GM23338 (cell line): Measurements from ENCODE around the gene POU5F1. TPM values are rescaled to one million over a fixed set of nuclear protein-coding genes. Genes with fewer than 3 reads are reported as not detected.

Experiments
- ATAC-seq: fragments of 200-7000 bp; cut with Tn5 transposase; 3 replicates; pipeline ENCODE4 v1.9.1; 2020
- DNase-seq: peaks from one replicate; pipeline ENCODE4 v3.0.0-alpha.2; 2015; ENCODE audit warnings: low spot score
- H2AFZ ChIP-seq: fragments of 200-600 bp; sonication (generic); 2 replicates; pipeline ENCODE4 v1.8.0; 2016; ENCODE audit warnings: antibody characterized with exemption, mild to moderate bottlenecking, moderate library complexity
- H3F3A ChIP-seq: fragments of 200-600 bp; sonication (generic); replicated peaks from 2 replicates; pipeline ENCODE4 v1.8.0; 2017; ENCODE audit warnings: antibody characterized with exemption, mixed run types, low read depth
- H3K27ac ChIP-seq: fragments of 200-600 bp; sonication (generic); 2 replicates; pipeline ENCODE4 v1.6.1; 2016; ENCODE audit warnings: low read depth
- H3K27me3 ChIP-seq: fragments of 200-600 bp; sonication (generic); 2 replicates; pipeline ENCODE4 v1.8.0; 2016; ENCODE audit warnings: mild to moderate bottlenecking, mixed run types, moderate library complexity; ENCODE audit not compliant: insufficient read depth
- H3K36me3 ChIP-seq: fragments of 200-600 bp; sonication (generic); 2 replicates; pipeline ENCODE4 v1.8.0; 2016; ENCODE audit warnings: mild to moderate bottlenecking; ENCODE audit not compliant: insufficient read depth
- H3K4me1 ChIP-seq: fragments of 200-600 bp; sonication (generic); 2 replicates; pipeline ENCODE4 v1.8.0; 2016; ENCODE audit warnings: mild to moderate bottlenecking, moderate library complexity; ENCODE audit not compliant: insufficient read depth
- H3K4me2 ChIP-seq: fragments of 200-600 bp; sonication (generic); 2 replicates; pipeline ENCODE4 v1.7.1; 2017; ENCODE audit warnings: mixed run types
- H3K4me3 ChIP-seq: fragments of 200-600 bp; sonication (generic); 2 replicates; pipeline ENCODE4 v1.6.1; 2016; ENCODE audit warnings: mixed run types
- H3K79me2 ChIP-seq: fragments of 200-600 bp; sonication (generic); replicated peaks from 2 replicates; pipeline ENCODE4 v1.8.0; 2017; ENCODE audit warnings: mild to moderate bottlenecking; ENCODE audit not compliant: insufficient read depth
- H3K9me2 ChIP-seq: fragments of 200-600 bp; sonication (generic); 2 replicates; pipeline ENCODE4 v1.8.0; 2017; ENCODE audit not compliant: insufficient read depth
- H4K20me1 ChIP-seq: fragments of 200-600 bp; sonication (generic); replicated peaks from 2 replicates; pipeline ENCODE4 v1.8.0; 2017; ENCODE audit warnings: mild to moderate bottlenecking; ENCODE audit not compliant: insufficient read depth
- H3K27ac Mint-ChIP-seq: 2 replicates; pipeline ENCODE4 v1.8.0; 2020; ENCODE audit warnings: inconsistent platforms, mild to moderate bottlenecking, moderate library complexity, mixed read lengths
- H3K27me3 Mint-ChIP-seq: 3 replicates; pipeline ENCODE4 v1.8.0; 2022; ENCODE audit warnings: low read depth, mild to moderate bottlenecking, moderate library complexity, mixed read lengths, inconsistent platforms; ENCODE audit not compliant: insufficient read depth, poor library complexity
- H3K36me3 Mint-ChIP-seq: 3 replicates; pipeline ENCODE4 v1.8.0; 2021; ENCODE audit warnings: low read depth, mild to moderate bottlenecking, inconsistent platforms, moderate library complexity, mixed read lengths
- H3K4me1 Mint-ChIP-seq: 3 replicates; pipeline ENCODE4 v1.8.0; 2020; ENCODE audit warnings: mild to moderate bottlenecking, inconsistent platforms, mixed read lengths
- H3K4me3 Mint-ChIP-seq: 3 replicates; pipeline ENCODE4 v1.8.0; 2021; ENCODE audit warnings: moderate library complexity, mild to moderate bottlenecking, inconsistent platforms, mixed read lengths
- H3K9me3 Mint-ChIP-seq: 3 replicates; pipeline ENCODE4 v1.8.0; 2020; ENCODE audit warnings: moderate library complexity, mild to moderate bottlenecking, inconsistent platforms, mixed read lengths
- CTCF ChIP-seq, 2 experiments: fragments of 200-600 bp in 1 of 2; sonication (generic) in 1 of 2; conservative IDR thresholded peaks; 2 replicates each; pipeline versions ENCODE4 v1.5.1 to v1.6.1; 2016 to 2017; ENCODE audit warnings: antibody characterized with exemption in 2 of 2, low read depth in 2 of 2, mild to moderate bottlenecking in 2 of 2, moderate library complexity in 1 of 2
- ETS1 ChIP-seq: IDR thresholded peaks from 2 replicates; pipeline ENCODE4 v1.6.1; 2016; ENCODE audit warnings: antibody characterized with exemption
- EZH2phosphoT487 ChIP-seq: fragments of 200-600 bp; sonication (generic); IDR thresholded peaks from one replicate; pipeline ENCODE4 v1.8.1; 2018; ENCODE audit warnings: antibody characterized with exemption; ENCODE audit not compliant: unreplicated experiment
- JUNB ChIP-seq: IDR thresholded peaks from one replicate; pipeline ENCODE4 v1.6.1; 2016; ENCODE audit warnings: antibody characterized with exemption; ENCODE audit not compliant: unreplicated experiment
- NANOG ChIP-seq: IDR thresholded peaks from 2 replicates; pipeline ENCODE4 v1.6.1; 2016; ENCODE audit warnings: antibody characterized with exemption, borderline replicate concordance
- POLR2AphosphoS5 ChIP-seq: IDR thresholded peaks from 2 replicates; pipeline ENCODE4 v1.6.1; 2016; ENCODE audit warnings: antibody characterized with exemption, low read depth
- ZNF114 ChIP-seq: fragments of 250-450 bp; sonication (Bioruptor Pico); IDR thresholded peaks from 2 replicates; pipeline ENCODE4 v1.5.0; 2020; ENCODE audit warnings: mild to moderate bottlenecking, moderate library complexity
- ZNF462 ChIP-seq: fragments of 250-450 bp; sonication (Bioruptor Pico); IDR thresholded peaks from 2 replicates; pipeline ENCODE4 v1.5.0; 2020; ENCODE audit warnings: mild to moderate bottlenecking, moderate library complexity
- polyA plus RNA-seq: library from polyadenylated mRNA; unstranded; fragments of >200 nt; fragmentation: Nextera tagmentation; extraction: Ambion mirVana; gene quantifications from 2 replicates; pipeline ENCODE4 v1.2.1, GENCODE V29; 2016
- total RNA-seq: library from RNA; depleted of rRNA; stranded (reverse); fragments of >200 nt; shearing (Covaris generic); gene quantifications from 2 replicates; pipeline ENCODE4 v1.2.3, GENCODE V29; 2014

POU5F1 gene
- total and polyA plus RNA-seq, 2 experiments from 2014 or later: 1,839 to 3,419 TPM

- TF ChIP-seq ZNF114 (CRISPR knock-in tag) (no peak), NANOG (no peak), CTCF (conservative IDR thresholded peaks at IDR 0.05; ENCODE audit: low read depth in 2 of 2) (no peak), ETS1 (no peak), EZH2phosphoT487 (no peak), JUNB (no peak), ZNF462 (CRISPR knock-in tag) (no peak), POLR2AphosphoS5 (no peak)
- H3K4me2 ChIP-seq: no peak overlapping the region
- Mint-ChIP-seq H3K4me1 (peaks cover 19% of the 10 kb centered on the region), H3K4me3 (no peak overlapping the region), H3K27me3 (peaks cover 8% of the 10 kb centered on the region), H3K27ac (no peak overlapping the region), H3K36me3 (peaks cover 46% of the 10 kb centered on the region), H3K9me3 (no peaks in the 10 kb centered on the region)
- H3F3A ChIP-seq: no peaks in the 10 kb centered on the region
- no peak overlapping the region for H3K27ac ChIP-seq
- no peaks in the 10 kb centered on the region for H3K27me3 ChIP-seq
- no peaks in the 10 kb centered on the region for H3K9me2 ChIP-seq
- DNase-seq (no peak), ATAC-seq (no peak)
- H2AFZ ChIP-seq: no peak overlapping the region
- peaks cover 7% of the 10 kb centered on the region for H3K36me3 ChIP-seq
- no peak overlapping the region for H3K4me3 ChIP-seq
- no peaks in the 10 kb centered on the region for H4K20me1 ChIP-seq
- H3K79me2 ChIP-seq: no peaks in the 10 kb centered on the region
- no peaks in the 10 kb centered on the region; the same call in 1 of the 2 replicates for H3K4me1 ChIP-seq
Observed at GRCh38 chr6:31145386-31145785, 25.1 kb downstream of the POU5F1 start.
